ENCODE measurements around the gene ABR. TPM values are rescaled to one million over a fixed set of nuclear protein-coding genes. Genes with fewer than 3 reads are reported as not detected.
"Not testable (repeated sequence)": the region's sequence is repeated elsewhere in the genome, so short reads cannot be mapped to it uniquely, and the experiment has no call there.

ABR gene
- total RNA-seq, 1 donor from 2014 or later, result 13.4 TPM

DNA sequence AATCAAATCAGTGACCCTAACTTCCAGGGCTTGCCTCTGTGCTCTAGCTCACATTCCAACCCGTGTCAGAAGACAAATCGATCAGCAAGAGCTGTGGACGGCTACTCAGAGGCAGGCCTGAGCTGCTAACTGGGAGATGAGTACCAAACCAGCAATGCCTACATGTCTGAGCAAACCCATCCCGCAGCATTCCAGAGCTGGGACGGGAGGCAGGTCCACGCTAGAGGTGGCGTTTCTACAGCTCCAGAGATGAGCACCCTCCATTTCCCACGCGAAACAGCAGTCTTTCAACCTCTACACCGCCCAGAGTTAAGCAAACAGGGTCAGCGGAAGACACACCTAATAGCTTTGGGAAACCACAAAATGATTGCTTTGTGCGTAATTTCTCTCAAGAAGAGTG lies 206.7 kb downstream of the ABR start:
- DNase-seq (ENCODE audit: low spot score) (no peak), ATAC-seq (no peak)

GRCh38 chr17:971861-972260 lies 207.9 kb downstream of the ABR start:
- not testable (repeated sequence) for DNase-seq (ENCODE audit: low spot score); ATAC-seq

- no peak for DNase-seq (ENCODE audit: low spot score)
- ATAC-seq, result no peak
These were observed 209.4 kb downstream of the ABR start for GRCh38 chr17:970364-970763.

DNA sequence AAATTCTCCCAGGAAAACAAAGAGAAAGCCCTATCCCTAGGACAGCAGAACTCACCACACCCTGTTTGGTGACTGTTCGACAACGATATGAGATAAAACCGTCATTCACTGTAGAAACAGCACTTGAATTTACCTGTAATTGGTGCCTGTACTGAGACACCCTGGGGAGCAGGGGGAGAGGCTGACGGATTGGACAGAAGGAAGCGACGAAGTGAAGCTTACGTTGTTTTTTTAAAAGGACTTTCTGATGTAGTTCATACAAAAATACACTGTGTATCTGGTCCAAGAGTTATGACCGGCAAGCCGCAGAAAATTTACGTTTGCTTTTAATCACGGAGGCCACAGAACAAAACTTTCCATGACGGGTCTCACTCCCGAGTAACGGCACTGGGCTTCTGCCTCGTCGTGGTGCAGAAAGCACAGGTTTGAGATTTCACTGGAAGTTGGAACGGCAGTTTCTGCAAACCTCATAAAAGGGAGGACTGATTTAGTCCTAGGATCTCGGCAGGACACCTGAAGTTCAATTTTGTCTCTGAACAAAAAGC lies 209.9 kb downstream of the ABR start:
- ATAC-seq (no peak), DNase-seq (ENCODE audit: low spot score) (no peak)

DNA sequence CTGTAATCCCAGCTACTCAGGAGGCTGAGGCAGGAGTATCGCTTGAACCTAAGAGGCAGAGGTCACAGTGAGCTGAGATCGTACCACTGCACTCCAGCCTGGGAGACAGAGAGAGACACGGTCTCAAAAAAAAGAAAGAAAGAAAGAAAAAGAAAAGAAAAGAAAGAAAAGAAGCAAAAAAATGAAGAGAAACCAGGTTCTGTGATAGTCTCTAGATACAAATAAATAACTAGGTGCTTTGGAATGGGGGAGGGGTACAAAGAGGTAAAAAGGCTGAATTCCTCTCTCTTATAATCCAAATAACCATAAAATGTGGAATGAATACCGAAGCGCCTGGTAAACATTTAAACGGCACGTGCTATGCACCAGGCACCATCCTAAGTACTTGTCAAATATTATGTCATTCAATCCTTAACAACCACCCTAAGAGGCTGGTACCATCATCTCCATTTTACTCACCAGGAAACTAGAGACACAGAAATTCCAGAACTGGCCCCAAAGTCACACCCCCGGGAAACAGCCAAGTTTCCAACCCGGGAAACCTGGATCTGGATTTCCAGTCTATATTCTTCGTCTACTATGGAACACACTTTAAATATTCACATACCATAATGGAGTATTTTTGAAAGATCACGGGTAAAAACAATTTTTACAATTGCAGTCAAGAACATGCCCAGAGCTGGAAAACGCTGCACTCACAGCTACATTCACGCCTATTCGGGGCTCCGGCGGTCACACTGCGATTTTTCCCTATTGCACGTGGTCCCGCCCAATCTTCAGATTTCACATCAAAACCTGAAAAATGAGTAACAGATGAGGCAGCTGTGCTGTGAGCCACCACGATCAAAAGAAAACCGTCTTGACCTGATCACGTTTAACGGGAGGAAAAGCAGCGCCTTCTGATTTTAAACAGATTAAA lies 210.7 kb downstream of the ABR start:
- no peak for DNase-seq (ENCODE audit: low spot score)
- no peak for ATAC-seq

DNA sequence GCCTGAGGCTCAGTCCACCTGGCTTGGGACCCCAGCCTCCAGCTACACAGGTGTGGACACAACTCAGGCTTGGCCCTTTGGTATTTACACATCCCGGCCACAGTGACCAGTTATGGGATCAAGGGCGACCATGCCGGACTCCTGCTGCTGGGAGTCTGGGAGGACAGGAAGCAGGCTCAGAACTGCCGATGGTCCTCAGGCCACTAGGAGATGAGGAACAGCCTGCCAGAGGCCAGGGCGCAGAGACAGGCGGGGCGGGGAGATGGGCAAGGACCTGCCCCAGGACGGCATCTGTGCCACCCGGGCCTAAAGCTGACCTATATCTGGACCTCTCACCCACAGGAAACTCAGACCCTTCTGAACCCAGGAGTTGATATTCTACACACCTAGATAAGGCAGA lies 212.7 kb downstream of the ABR start:
- DNase-seq (ENCODE audit: low spot score) (no peak), ATAC-seq (no peak)

- ATAC-seq, result no peak
- DNase-seq (ENCODE audit: low spot score), result no peak
These were observed 214.3 kb downstream of the ABR start for GRCh38 chr17:965311-965989.

- ATAC-seq (no peak), DNase-seq (ENCODE audit: low spot score) (no peak)
These were observed 214.9 kb downstream of the ABR start for GRCh38 chr17:964876-965275.

- ATAC-seq (no peak), DNase-seq (ENCODE audit: low spot score) (no peak)
These were observed 217.1 kb downstream of the ABR start for GRCh38 chr17:962670-963069.

GRCh38 chr17:962166-962565 lies 217.6 kb downstream of the ABR start:
- DNase-seq (ENCODE audit: low spot score) (no peak), ATAC-seq (no peak)

DNA sequence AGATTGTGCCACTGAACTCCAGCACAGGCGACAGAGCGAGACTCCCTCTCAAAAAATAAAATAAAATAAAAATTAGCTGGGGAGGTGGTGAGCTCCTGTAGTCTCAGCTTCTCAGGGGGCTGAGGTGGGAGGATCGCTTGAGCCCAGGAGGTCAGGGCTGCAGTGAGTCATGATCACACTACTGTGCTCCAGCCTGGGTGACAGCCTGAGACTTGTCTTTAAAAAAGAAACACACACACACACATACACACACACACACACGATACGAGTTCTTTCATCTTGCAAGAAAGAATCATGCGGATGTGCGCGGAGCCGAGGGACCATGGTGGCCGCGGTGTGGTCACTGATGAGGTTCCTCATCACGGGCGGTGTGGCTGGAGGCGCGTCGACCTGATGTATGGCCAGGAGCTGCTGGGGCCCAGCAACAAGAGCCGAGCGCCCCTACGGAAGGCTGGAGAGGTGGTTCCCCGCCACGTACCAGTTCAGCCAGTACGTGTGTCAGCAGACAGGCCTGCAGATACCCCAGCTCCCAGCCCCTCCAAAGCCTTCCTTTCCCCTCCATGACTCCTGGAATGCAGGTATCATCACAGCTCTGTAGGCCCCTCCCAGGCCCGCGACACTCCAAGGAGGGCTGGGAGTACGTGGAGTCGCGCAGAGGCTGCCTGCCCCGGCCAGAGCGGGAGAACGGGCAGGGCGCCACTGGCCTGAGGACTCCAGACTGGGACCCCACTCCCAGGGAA lies 220.9 kb downstream of the ABR start:
- DNase-seq (ENCODE audit: low spot score) (no peak), ATAC-seq (no peak)

GRCh38 chr17:957856-958421 lies 221.8 kb downstream of the ABR start:
- DNase-seq (ENCODE audit: low spot score) (no peak), ATAC-seq (no peak)

DNA sequence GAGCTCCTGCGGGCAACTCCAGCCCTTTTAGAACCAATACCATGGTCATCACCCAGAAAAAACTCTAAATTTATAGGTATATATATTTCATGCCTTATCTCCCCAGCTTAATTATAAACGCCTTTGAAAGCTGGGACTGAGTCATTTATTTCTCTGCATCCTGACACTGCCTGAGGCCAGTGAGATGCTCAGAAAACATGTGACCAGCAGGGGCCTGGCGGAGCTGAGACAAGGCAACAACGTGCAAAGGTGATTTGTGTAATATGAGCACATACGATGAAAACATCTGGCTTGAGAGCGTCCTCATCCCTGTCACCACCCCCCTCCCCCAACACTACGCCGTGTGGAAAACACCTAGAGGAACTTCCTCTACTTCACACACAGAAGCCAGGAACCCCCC lies 222.9 kb downstream of the ABR start:
- no peak for DNase-seq (ENCODE audit: low spot score)

GRCh38 chr17:954431-955164 lies 225.2 kb downstream of the ABR start:
- ATAC-seq (no peak), DNase-seq (ENCODE audit: low spot score) (no peak)

More for the DNA sequence above, 222.9 kb downstream of the ABR start:
- no peak for ATAC-seq

GRCh38 chr17:953767-954166 lies 226.0 kb downstream of the ABR start:
- DNase-seq (ENCODE audit: low spot score), result no peak
- ATAC-seq, result no peak

Other genes with a start within 250 kb of the ABR start
- 8.1 TPM for gene NXN, start 200.2 kb downstream of the ABR start, total RNA-seq
- 4.2 TPM for gene TIMM22, start 182.9 kb downstream of the ABR start, total RNA-seq
- 0.20 TPM for gene BHLHA9, start 90.5 kb upstream of the ABR start, total RNA-seq
- not detected for gene TRARG1, start 99.7 kb upstream of the ABR start, total RNA-seq
- 174 TPM for gene YWHAE, start 220.2 kb upstream of the ABR start, total RNA-seq